Measurements from ENCODE around the gene PTGER2.

Gene PTGER2

GRCh38 chr14:52338051-52338681 lies 24.1 kb downstream of the PTGER2 start:
- DNase-seq (ENCODE audit: low read depth in 3 of 3), result no peak

- no peak for DNase-seq (ENCODE audit: low read depth in 3 of 3)
Observed at GRCh38 chr14:52339262-52339661, 25.1 kb downstream of the PTGER2 start.

GRCh38 chr14:52342849-52343596 lies 28.9 kb downstream of the PTGER2 start:
- DNase-seq (ENCODE audit: low read depth in 3 of 3), result no peak

GRCh38 chr14:52346778-52347177 lies 32.7 kb downstream of the PTGER2 start:
- DNase-seq (ENCODE audit: low read depth in 3 of 3), result no peak

- no peak for DNase-seq (ENCODE audit: low read depth in 3 of 3)
Observed at GRCh38 chr14:52348279-52348678, 34.2 kb downstream of the PTGER2 start.

- no peak for DNase-seq (ENCODE audit: low read depth in 3 of 3)
Observed at GRCh38 chr14:52348776-52349175, 34.7 kb downstream of the PTGER2 start.

GRCh38 chr14:52349731-52350130 lies 35.6 kb downstream of the PTGER2 start:
- DNase-seq (ENCODE audit: low read depth in 3 of 3), result no peak

- DNase-seq (ENCODE audit: low read depth in 3 of 3), result no peak
Observed at GRCh38 chr14:52350445-52350844, 36.3 kb downstream of the PTGER2 start.

- DNase-seq (ENCODE audit: low read depth in 3 of 3), result no peak
Observed at GRCh38 chr14:52351233-52352060, 37.3 kb downstream of the PTGER2 start.

- DNase-seq (ENCODE audit: low read depth in 3 of 3), result no peak
Observed at GRCh38 chr14:52352061-52352491, 38.0 kb downstream of the PTGER2 start.

- DNase-seq (ENCODE audit: low read depth in 3 of 3), result no peak
Observed at GRCh38 chr14:52352569-52352968, 38.5 kb downstream of the PTGER2 start.

GRCh38 chr14:52354242-52354641 lies 40.1 kb downstream of the PTGER2 start:
- DNase-seq (ENCODE audit: low read depth in 3 of 3), result no peak

- no peak for DNase-seq (ENCODE audit: low read depth in 3 of 3)
Observed at GRCh38 chr14:52355016-52355431, 40.9 kb downstream of the PTGER2 start.

- no peak for DNase-seq (ENCODE audit: low read depth in 3 of 3)
Observed at GRCh38 chr14:52355526-52355925, 41.4 kb downstream of the PTGER2 start.

- DNase-seq (ENCODE audit: low read depth in 3 of 3), result no peak
Observed at GRCh38 chr14:52356025-52356424, 41.9 kb downstream of the PTGER2 start.

- no peak for DNase-seq (ENCODE audit: low read depth in 3 of 3)
Observed at GRCh38 chr14:52360831-52361230, 46.7 kb downstream of the PTGER2 start.

- no peak for DNase-seq (ENCODE audit: low read depth in 3 of 3)
Observed at GRCh38 chr14:52363041-52363704, 49.1 kb downstream of the PTGER2 start.

- no peak for DNase-seq (ENCODE audit: low read depth in 3 of 3)
Observed at GRCh38 chr14:52363961-52364360, 49.8 kb downstream of the PTGER2 start.

GRCh38 chr14:52365071-52365470 lies 51.0 kb downstream of the PTGER2 start:
- no peak for DNase-seq (ENCODE audit: low read depth in 3 of 3)

- no peak for DNase-seq (ENCODE audit: low read depth in 3 of 3)
Observed at GRCh38 chr14:52366796-52367315, 52.7 kb downstream of the PTGER2 start.

- no peak for DNase-seq (ENCODE audit: low read depth in 3 of 3)
Observed at GRCh38 chr14:52369305-52369801, 55.2 kb downstream of the PTGER2 start.

Data from stimulated activated CD4-positive, alpha-beta T cell treated with anti-CD3 and anti-CD28 coated beads, TNF-alpha, amount 100 ng/mL, for 24 hours (primary cell).